IPS-18a (cell line): ENCODE results near the gene FAM13A.
"Not testable (repeated sequence)": the region's sequence is repeated elsewhere in the genome, so short reads cannot be mapped to it uniquely, and the experiment has no call there.

ENCODE experiments used
- H3K27ac ChIP-seq: one replicate; pipeline ENCODE4 v1.5.1; 2013; ENCODE audit warnings: low read length
- H3K27me3 ChIP-seq: one replicate; pipeline ENCODE4 v1.6.1; 2013; ENCODE audit warnings: mild to moderate bottlenecking, low read length; ENCODE audit not compliant: control insufficient read depth, insufficient read depth
- H3K36me3 ChIP-seq: one replicate; pipeline ENCODE4 v1.6.1; 2013; ENCODE audit warnings: low read depth, low read length; ENCODE audit not compliant: control insufficient read depth
- H3K4me1 ChIP-seq: one replicate; pipeline ENCODE4 v1.6.1; 2013; ENCODE audit warnings: low read depth, low read length; ENCODE audit not compliant: control insufficient read depth
- H3K4me3 ChIP-seq: one replicate; pipeline ENCODE4 v1.5.1; 2013; ENCODE audit warnings: low read length
- H3K9ac ChIP-seq: one replicate; pipeline ENCODE4 v1.6.1; 2013; ENCODE audit warnings: mild to moderate bottlenecking, low read length, moderate library complexity
- H3K9me3 ChIP-seq: one replicate; pipeline ENCODE4 v1.6.1; 2013; ENCODE audit warnings: low read depth, low read length; ENCODE audit not compliant: control insufficient read depth

Gene FAM13A

DNA sequence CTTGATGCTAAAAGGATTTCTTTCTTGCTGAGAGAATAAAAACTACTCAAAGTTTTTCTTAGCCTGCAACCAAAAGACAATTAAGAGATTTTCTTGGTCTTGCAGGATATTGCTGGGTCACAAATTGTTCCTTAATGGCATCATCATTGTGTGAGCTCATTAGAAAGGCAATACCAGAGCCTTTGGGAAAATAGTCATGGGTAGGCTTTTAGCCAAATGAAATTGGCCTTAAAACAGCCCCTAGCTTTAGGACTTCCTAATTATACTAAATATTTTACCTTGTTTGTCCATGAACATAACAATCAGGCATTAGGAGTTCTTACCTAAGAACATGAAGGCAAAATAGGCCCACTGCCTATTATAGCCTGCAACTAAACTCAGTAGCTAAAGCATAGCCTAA, 10.4 kb upstream of the FAM13A start:
- no peaks in the 10 kb centered on the region for H3K4me1 ChIP-seq
- H3K9me3 ChIP-seq: peaks cover 3% of the 10 kb centered on the region
- H3K9ac ChIP-seq: no peak overlapping the region
- no peaks in the 10 kb centered on the region for H3K27me3 ChIP-seq
- no peak overlapping the region for H3K27ac ChIP-seq
- no peak overlapping the region for H3K4me3 ChIP-seq
- H3K36me3 ChIP-seq: no peaks in the 10 kb centered on the region

DNA sequence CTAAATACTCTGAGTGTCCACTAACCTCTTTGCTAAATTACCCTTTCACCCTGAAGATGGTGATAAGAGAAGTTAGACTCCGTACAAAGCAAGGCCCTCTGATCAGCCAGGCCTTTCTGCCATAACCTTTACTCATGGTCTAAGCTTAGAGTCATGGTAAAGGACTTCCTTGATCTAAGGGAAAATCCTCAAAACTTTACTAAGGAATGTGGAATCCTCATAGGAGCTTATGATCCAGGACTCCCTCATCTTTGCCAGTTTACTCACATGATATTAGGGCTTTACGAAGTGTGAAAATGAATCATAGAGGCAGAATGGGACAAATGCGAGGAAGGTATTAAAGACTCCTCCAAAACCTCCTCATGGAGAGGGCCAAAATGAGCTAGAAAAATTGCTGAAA, 7.9 kb upstream of the FAM13A start:
- H3K27me3 ChIP-seq: no peaks in the 10 kb centered on the region
- no peak overlapping the region for H3K9ac ChIP-seq
- H3K36me3 ChIP-seq: no peaks in the 10 kb centered on the region
- no peak overlapping the region for H3K4me3 ChIP-seq
- peaks cover 3% of the 10 kb centered on the region for H3K9me3 ChIP-seq
- no peaks in the 10 kb centered on the region for H3K4me1 ChIP-seq
- H3K27ac ChIP-seq: no peak overlapping the region

- peaks cover 26% of the 10 kb centered on the region for H3K4me1 ChIP-seq
- not testable (repeated sequence) for H3K27me3 ChIP-seq, H3K9ac ChIP-seq, H3K9me3 ChIP-seq, H3K36me3 ChIP-seq, H3K4me3 ChIP-seq, H3K27ac ChIP-seq
Measured at GRCh38 chr4:89057844-89058243, 859 bp upstream of the FAM13A start.

DNA sequence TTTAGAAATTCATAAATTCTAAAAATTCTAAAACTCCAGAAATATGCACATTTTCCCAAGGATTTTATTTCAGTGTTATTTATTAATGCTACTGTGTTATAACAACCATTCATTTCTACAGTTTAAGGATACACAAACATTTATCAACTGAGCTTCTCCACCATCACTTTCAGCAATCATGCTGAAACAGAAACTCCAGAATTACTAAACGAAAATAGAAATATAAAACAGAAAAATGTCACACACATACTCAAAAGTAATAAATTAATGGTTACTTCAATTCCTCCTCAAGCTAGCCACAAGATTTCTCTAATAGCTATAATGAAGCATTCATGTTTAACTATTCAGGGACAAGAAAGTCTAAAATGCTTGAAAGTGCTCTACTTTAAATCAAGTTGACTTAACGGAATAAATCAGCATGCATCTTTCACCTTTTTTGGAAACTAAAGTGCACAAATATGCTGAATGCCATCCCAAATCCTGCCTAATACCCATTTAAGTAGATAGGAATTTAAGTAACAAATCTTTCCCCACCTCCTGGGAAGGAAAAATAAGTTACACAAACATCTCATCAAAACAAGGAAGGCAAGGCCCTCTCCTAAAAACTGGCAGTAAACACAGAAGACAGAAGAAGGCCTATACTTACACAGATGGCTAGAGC, 563 bp downstream of the FAM13A start:
- peaks cover 34% of the 10 kb centered on the region for H3K4me1 ChIP-seq
- no peaks in the 10 kb centered on the region for H3K27me3 ChIP-seq
- peak overlapping the region; percentile 25 for H3K27ac ChIP-seq
- no peaks in the 10 kb centered on the region for H3K9me3 ChIP-seq
- H3K9ac ChIP-seq: peak overlapping the region; percentile 75
- peak overlapping the region; percentile 87 for H3K4me3 ChIP-seq
- H3K36me3 ChIP-seq: no peaks in the 10 kb centered on the region

DNA sequence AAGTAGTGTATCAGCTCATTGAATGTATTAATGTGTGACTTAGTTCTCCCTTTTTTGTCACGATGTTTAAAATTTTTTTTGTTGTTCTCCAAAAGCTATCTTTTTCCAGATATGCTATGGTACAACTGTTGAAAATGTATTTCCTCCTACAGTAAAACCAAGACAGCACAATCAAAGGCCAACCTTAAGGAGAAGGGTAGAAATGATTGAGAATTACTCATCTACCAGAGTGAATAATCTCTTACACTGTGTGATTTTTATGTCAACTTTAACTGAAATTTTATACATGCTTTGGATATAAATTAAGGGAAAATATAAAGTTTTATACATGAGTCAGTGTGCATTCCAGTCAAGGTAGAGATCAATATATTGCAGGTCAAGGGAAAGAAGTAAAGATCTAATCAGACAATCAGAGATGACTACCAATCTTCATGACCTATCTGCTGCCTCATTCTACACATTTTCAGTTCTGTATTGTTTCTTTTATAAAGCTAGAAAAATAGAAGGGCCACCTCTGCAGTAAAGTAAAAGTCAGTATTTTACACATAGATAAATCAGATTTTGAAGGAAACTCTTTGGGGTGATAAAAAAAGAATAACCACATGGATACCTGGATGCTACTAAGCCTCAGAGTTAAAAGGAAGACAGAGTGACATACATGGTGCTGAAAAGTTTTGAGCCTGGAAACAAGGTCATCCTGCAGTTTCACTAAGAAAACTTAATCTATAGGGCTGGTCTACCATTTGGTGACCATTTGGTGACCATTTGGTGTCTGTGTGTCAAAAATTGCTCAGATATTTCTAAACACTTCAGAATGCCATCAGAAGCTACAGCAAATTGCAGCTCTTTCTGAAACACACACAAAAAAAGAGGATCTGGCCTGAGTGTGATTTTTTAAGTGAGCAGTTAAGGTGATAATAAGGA, 1.6 kb downstream of the FAM13A start:
- Histone ChIP-seq H3K9ac (peak overlapping the region; percentile 75), H3K9me3 (no peaks in the 10 kb centered on the region), H3K36me3 (no peaks in the 10 kb centered on the region), H3K27me3 (no peaks in the 10 kb centered on the region), H3K4me3 (peak overlapping the region; percentile 87), H3K27ac (no peak overlapping the region), H3K4me1 (peaks cover 34% of the 10 kb centered on the region)

DNA sequence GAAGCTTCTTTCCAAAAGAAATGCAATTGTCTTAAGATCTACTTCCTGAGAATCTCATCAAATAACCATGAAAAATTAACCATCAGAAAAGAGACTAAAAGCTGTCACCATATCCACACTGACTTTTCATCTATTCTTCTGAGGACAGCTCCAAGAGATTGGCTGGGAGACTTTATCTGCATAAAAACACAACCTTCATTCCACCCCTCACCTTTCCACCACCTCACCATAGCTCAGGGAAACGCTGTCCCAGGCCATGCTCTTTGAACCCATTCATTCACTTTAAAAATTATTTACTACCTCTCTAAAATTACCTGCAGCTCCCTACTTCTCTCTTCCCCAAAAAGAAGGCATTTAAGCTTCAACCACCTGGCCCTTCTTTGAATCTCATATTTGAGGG, 2.4 kb downstream of the FAM13A start:
- no peak overlapping the region for H3K9ac ChIP-seq
- H3K4me3 ChIP-seq: peak overlapping the region; percentile 87
- H3K27me3 ChIP-seq: no peaks in the 10 kb centered on the region
- H3K36me3 ChIP-seq: no peaks in the 10 kb centered on the region
- peaks cover 34% of the 10 kb centered on the region for H3K4me1 ChIP-seq
- H3K9me3 ChIP-seq: no peaks in the 10 kb centered on the region
- no peak overlapping the region for H3K27ac ChIP-seq

DNA sequence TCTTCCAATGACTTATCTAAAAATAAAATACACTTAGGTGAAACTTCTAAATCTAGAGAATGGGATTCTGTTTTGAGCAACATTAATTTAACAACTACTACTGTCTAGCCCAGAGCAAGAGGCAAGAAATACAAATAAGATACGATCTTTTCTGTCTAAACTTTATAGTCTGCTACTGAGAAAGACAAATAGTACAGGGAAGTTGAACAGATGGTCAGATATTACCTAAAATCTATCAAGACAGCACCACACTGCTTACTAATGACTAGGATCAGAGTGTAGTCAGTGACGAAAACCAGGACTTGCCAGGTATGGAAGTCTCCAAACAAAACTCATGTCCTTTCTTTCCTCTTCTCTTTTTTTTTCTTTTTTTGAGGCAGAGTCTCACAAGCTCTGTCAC, 7.1 kb downstream of the FAM13A start:
- Histone ChIP-seq H3K9ac (no peak overlapping the region), H3K4me3 (no peak overlapping the region), H3K4me1 (peaks cover 18% of the 10 kb centered on the region), H3K9me3 (no peaks in the 10 kb centered on the region), H3K36me3 (no peaks in the 10 kb centered on the region), H3K27me3 (no peaks in the 10 kb centered on the region), H3K27ac (no peak overlapping the region)

- Histone ChIP-seq H3K4me3 (no peak overlapping the region), H3K9me3 (no peaks in the 10 kb centered on the region), H3K27me3 (no peaks in the 10 kb centered on the region), H3K4me1 (peaks cover 10% of the 10 kb centered on the region), H3K36me3 (no peaks in the 10 kb centered on the region), H3K27ac (no peak overlapping the region), H3K9ac (no peak overlapping the region)
Measured at GRCh38 chr4:89048906-89049601, 7.9 kb downstream of the FAM13A start.

DNA sequence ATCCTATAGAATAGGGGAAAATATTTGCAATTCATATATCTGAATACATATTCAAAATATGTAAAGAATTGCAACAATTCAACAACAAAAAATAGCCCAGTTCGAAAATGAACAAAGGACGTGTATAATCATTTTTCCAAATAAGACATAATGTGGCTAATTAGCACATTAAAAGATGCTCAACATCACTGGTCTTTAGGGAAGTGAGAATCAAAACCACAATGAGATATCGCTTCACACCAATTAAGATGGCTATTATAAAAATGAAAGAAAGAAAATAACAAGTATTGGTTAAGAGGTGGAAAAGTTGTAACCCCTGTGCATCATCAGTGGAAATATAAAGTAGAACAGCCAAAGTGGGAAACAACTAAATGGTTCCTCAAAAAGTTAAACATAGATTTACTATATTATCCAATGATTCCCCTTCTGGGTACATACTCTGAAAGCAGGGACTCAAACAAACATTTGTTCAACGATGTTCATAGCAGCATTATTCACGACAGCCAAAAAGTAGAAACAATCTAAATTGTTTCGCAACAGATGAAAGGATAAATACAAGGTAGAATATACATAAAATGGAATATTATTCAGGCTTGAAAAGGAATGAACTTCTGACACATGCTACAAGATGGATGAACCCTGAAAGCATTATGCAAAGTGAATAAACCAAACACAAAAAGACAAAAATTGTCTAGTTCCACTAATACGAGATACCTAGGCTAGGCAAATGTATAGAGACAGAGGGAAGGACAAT, 12.7 kb downstream of the FAM13A start:
- Histone ChIP-seq H3K36me3 (no peaks in the 10 kb centered on the region), H3K9ac (no peak overlapping the region), H3K9me3 (no peaks in the 10 kb centered on the region), H3K4me1 (no peaks in the 10 kb centered on the region), H3K4me3 (no peak overlapping the region), H3K27ac (no peak overlapping the region), H3K27me3 (no peaks in the 10 kb centered on the region)

DNA sequence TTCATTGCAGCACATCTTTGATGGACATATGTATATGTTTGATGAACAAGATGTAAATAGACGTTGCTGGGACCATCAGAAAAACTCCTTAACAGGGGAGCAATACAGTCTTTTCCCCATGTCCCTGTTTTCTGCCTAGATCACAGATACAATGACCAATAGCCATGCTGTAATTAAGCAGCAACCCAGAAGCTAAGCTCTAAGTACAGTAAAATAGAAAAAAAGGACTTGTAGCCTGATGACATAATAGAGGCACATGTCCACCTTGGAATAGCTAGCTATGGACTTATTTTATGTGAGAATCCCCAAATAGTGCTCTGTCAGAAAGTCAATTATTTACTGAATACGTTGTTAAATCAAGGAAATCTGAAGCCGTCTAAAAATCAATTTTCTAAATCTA, 14.9 kb downstream of the FAM13A start:
- H3K27me3 ChIP-seq: no peaks in the 10 kb centered on the region
- no peaks in the 10 kb centered on the region for H3K36me3 ChIP-seq
- H3K27ac ChIP-seq: no peak overlapping the region
- H3K9me3 ChIP-seq: peaks cover 2% of the 10 kb centered on the region
- H3K9ac ChIP-seq: no peak overlapping the region
- no peak overlapping the region for H3K4me3 ChIP-seq
- no peaks in the 10 kb centered on the region for H3K4me1 ChIP-seq

DNA sequence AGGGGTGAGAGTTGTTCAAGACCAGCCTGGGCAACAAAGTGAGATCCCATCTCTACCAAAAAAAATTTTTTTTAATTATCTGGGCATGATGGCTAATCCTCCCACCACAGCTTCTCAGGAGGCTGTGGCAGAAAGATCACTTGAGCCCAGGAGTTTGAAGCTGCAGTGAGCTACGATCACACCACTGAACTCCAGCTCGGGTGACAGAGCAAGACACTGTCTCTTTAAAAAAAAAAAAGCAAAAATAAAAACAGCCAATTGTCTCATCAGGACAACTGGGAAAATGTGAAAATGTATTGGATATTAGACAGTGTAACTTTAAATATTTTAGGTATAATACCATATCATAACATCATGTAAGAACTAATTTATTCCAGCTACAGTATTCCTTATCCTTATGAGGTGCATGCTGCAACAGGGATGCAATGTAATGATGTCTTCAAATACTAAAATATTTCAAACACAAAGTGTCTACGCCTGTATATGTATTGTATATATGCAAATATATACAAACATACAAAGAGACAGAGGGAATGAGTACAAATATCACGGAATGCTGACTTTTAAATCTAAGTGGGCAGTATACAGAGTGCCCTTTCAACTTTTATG, 17.2 kb downstream of the FAM13A start:
- H3K9me3 ChIP-seq: peaks cover 4% of the 10 kb centered on the region
- no peak overlapping the region for H3K27ac ChIP-seq
- H3K4me1 ChIP-seq: no peaks in the 10 kb centered on the region
- no peaks in the 10 kb centered on the region for H3K27me3 ChIP-seq
- no peak overlapping the region for H3K9ac ChIP-seq
- no peak overlapping the region for H3K4me3 ChIP-seq
- H3K36me3 ChIP-seq: no peaks in the 10 kb centered on the region
